Neural progenitor cell (in vitro differentiated cells): ENCODE data around the gene DNAJB2. TPM values are rescaled to one million over a fixed set of nuclear protein-coding genes. Genes with fewer than 3 reads are reported as not detected.

Experiments used
- DNase-seq: peaks from one replicate; pipeline ENCODE4 v3.0.0-alpha.2; 2016; ENCODE audit warnings: low spot score
- H2AFZ ChIP-seq: fragments of 200-600 bp; sonication (generic); replicated peaks from 2 replicates; pipeline ENCODE4 v1.6.1; 2016; ENCODE audit warnings: antibody characterized with exemption
- H3F3A ChIP-seq: fragments of 200-600 bp; sonication (generic); 2 replicates; pipeline ENCODE4 v1.6.1; 2016; ENCODE audit warnings: antibody characterized with exemption, low read depth
- H3K27ac ChIP-seq: fragments of 200-600 bp; sonication (generic); 2 replicates; pipeline ENCODE4 v1.5.1; 2016; ENCODE audit warnings: mild to moderate bottlenecking
- H3K27me3 ChIP-seq: fragments of 200-600 bp; sonication (generic); 2 replicates; pipeline ENCODE4 v1.6.1; 2016; ENCODE audit warnings: mild to moderate bottlenecking, moderate library complexity
- H3K36me3 ChIP-seq: fragments of 200-600 bp; sonication (generic); 2 replicates; pipeline ENCODE4 v1.5.1; 2016
- H3K4me1 ChIP-seq: fragments of 200-600 bp; sonication (generic); 2 replicates; pipeline ENCODE4 v1.6.1; 2016; ENCODE audit warnings: mixed run types
- H3K4me2 ChIP-seq: fragments of 200-600 bp; sonication (generic); 2 replicates; pipeline ENCODE4 v1.6.1; 2016
- H3K4me3 ChIP-seq: fragments of 200-600 bp; sonication (generic); 2 replicates; pipeline ENCODE4 v1.5.1; 2016
- H3K79me2 ChIP-seq: fragments of 200-600 bp; sonication (generic); 2 replicates; pipeline ENCODE4 v1.6.1; 2016; ENCODE audit warnings: low read depth
- H3K9ac ChIP-seq: fragments of 200-600 bp; sonication (generic); 2 replicates; pipeline ENCODE4 v1.6.1; 2016
- H3K9me3 ChIP-seq: fragments of 200-600 bp; sonication (generic); 2 replicates; pipeline ENCODE4 v1.5.1; 2016; ENCODE audit warnings: low read depth
- H4K20me1 ChIP-seq: fragments of 200-600 bp; sonication (generic); 2 replicates; pipeline ENCODE4 v1.6.1; 2016; ENCODE audit warnings: low read depth
- H3K27ac Mint-ChIP-seq: 3 replicates; pipeline ENCODE4 v1.8.0; 2021; ENCODE audit warnings: mixed read lengths
- H3K27me3 Mint-ChIP-seq: 2 replicates; pipeline ENCODE4 v1.8.0; 2022; ENCODE audit warnings: low read depth, mild to moderate bottlenecking, inconsistent platforms, moderate library complexity, mixed read lengths; ENCODE audit not compliant: insufficient read depth
- H3K36me3 Mint-ChIP-seq: 3 replicates; pipeline ENCODE4 v1.8.0; 2021; ENCODE audit warnings: mixed read lengths
- H3K4me1 Mint-ChIP-seq: 3 replicates; pipeline ENCODE4 v1.8.0; 2021; ENCODE audit warnings: mixed read lengths
- H3K4me3 Mint-ChIP-seq: 3 replicates; pipeline ENCODE4 v1.8.0; 2021; ENCODE audit warnings: mild to moderate bottlenecking, moderate library complexity, mixed read lengths
- H3K9me3 Mint-ChIP-seq: 3 replicates; pipeline ENCODE4 v1.8.0; 2020; ENCODE audit warnings: mixed read lengths
- CTCF ChIP-seq: fragments of 200-600 bp; sonication (generic); IDR thresholded peaks from 2 replicates; pipeline ENCODE4 v1.5.1; 2017; ENCODE audit warnings: antibody characterized with exemption, mild to moderate bottlenecking
- EZH2 ChIP-seq: fragments of 200-600 bp; sonication (generic); IDR thresholded peaks from 2 replicates; pipeline ENCODE4 v1.6.1; 2017; ENCODE audit warnings: antibody characterized with exemption, mild to moderate bottlenecking, moderate library complexity
- EZH2phosphoT487 ChIP-seq: fragments of 200-600 bp; sonication (generic); IDR thresholded peaks from 2 replicates; pipeline ENCODE4 v1.6.1; 2017; ENCODE audit warnings: antibody characterized with exemption
- total RNA-seq: library from RNA; depleted of rRNA; stranded (reverse); fragments of >200 nt; gene quantifications from 2 replicates; pipeline ENCODE4 v1.2.3, GENCODE V29; 2015; ENCODE audit warnings: low replicate concordance

The DNAJB2 gene
- total RNA-seq, 1 donor from 2014 or later = 35.0 TPM

GRCh38 chr2:219290381-219291171 is 11.4 kb downstream of the DNAJB2 start:
- Histone ChIP-seq H3K9ac (no peak overlapping the region), H3K4me1 (peaks cover 9% of the 10 kb centered on the region), H3F3A (no peaks in the 10 kb centered on the region), H2AFZ (no peak overlapping the region), H3K27ac (no peak overlapping the region), H3K27me3 (peaks cover 17% of the 10 kb centered on the region), H3K79me2 (no peaks in the 10 kb centered on the region), H3K9me3 (no peaks in the 10 kb centered on the region), H3K4me2 (no peak overlapping the region), H4K20me1 (no peaks in the 10 kb centered on the region), H3K36me3 (no peaks in the 10 kb centered on the region), H3K4me3 (no peak overlapping the region)
- H3K4me3 Mint-ChIP-seq = no peak overlapping the region
- no peaks in the 10 kb centered on the region for H3K36me3 Mint-ChIP-seq
- no peaks in the 10 kb centered on the region for H3K9me3 Mint-ChIP-seq
- peak overlapping the region; percentile 74 for H3K27ac Mint-ChIP-seq
- peaks cover 9% of the 10 kb centered on the region for H3K27me3 Mint-ChIP-seq
- no peak for TF ChIP-seq CTCF
- no peak for TF ChIP-seq EZH2phosphoT487
- TF ChIP-seq EZH2 = no peak
- DNase-seq = no peak
- H3K4me1 Mint-ChIP-seq = peaks cover 19% of the 10 kb centered on the region

GRCh38 chr2:219291394-219291793 is 12.2 kb downstream of the DNAJB2 start:
- Histone ChIP-seq H3K27me3 (peaks cover 25% of the 10 kb centered on the region), H3K4me1 (peaks cover 7% of the 10 kb centered on the region), H3K27ac (no peak overlapping the region), H3K79me2 (no peaks in the 10 kb centered on the region), H3F3A (no peaks in the 10 kb centered on the region), H3K9me3 (no peaks in the 10 kb centered on the region), H3K4me3 (no peak overlapping the region), H3K9ac (no peak overlapping the region), H3K4me2 (no peak overlapping the region), H3K36me3 (no peaks in the 10 kb centered on the region), H4K20me1 (no peaks in the 10 kb centered on the region), H2AFZ (no peak overlapping the region)
- Mint-ChIP-seq H3K36me3 (no peaks in the 10 kb centered on the region), H3K27me3 (peaks cover 11% of the 10 kb centered on the region), H3K9me3 (no peaks in the 10 kb centered on the region), H3K4me1 (peaks cover 15% of the 10 kb centered on the region), H3K4me3 (no peak overlapping the region), H3K27ac (no peak overlapping the region)
- DNase-seq = no peak
- TF ChIP-seq EZH2 = no peak

GRCh38 chr2:219291910-219292490 is 12.8 kb downstream of the DNAJB2 start:
- no peaks in the 10 kb centered on the region for H3K9me3 Mint-ChIP-seq
- H3F3A ChIP-seq = no peaks in the 10 kb centered on the region
- no peak overlapping the region for H3K27ac ChIP-seq

More at GRCh38 chr2:219291910-219292490, 12.8 kb downstream of the DNAJB2 start:
- no peak overlapping the region for H3K27ac Mint-ChIP-seq
- Histone ChIP-seq H2AFZ (no peak overlapping the region), H3K4me2 (no peak overlapping the region), H3K27me3 (peaks cover 31% of the 10 kb centered on the region), H3K4me1 (peaks cover 4% of the 10 kb centered on the region), H3K36me3 (no peaks in the 10 kb centered on the region), H4K20me1 (no peaks in the 10 kb centered on the region), H3K9ac (no peak overlapping the region), H3K9me3 (no peaks in the 10 kb centered on the region), H3K79me2 (no peaks in the 10 kb centered on the region), H3K4me3 (no peak overlapping the region)
- DNase-seq = no peak
- H3K36me3 Mint-ChIP-seq = no peaks in the 10 kb centered on the region
- TF ChIP-seq EZH2phosphoT487 (no peak), EZH2 (no peak), CTCF (no peak)
- H3K4me3 Mint-ChIP-seq = no peak overlapping the region
- H3K27me3 Mint-ChIP-seq = peaks cover 11% of the 10 kb centered on the region
- H3K4me1 Mint-ChIP-seq = peaks cover 15% of the 10 kb centered on the region
